ENCODE results near the gene TTR.

The TTR gene

DNA sequence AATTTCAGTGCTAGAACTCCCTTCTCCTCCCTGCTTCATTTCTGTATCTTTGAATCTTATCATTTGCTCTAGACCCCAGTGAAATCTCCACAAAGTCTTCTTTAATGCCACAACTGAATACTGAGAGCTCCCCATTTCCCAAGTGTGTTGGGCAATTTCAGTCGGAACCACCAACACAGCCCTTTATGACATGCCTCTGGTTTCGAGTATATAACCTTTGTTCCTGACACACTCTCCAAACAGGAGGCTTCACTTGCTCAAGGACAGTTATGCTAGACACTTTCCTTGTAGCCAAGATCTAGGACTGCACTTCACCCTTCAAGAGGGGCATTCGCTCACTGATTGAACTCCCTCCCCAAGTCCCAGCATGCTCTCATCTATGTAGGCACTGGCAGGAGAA lies 18.6 kb upstream of the TTR start:
- Mint-ChIP-seq H3K27ac (no peak overlapping the region), H3K27me3 (peaks cover 1% of the 10 kb centered on the region), H3K9me3 (no peaks in the 10 kb centered on the region), H3K36me3 (no peaks in the 10 kb centered on the region), H3K4me1 (no peaks in the 10 kb centered on the region), H3K4me3 (no peak overlapping the region)

DNA sequence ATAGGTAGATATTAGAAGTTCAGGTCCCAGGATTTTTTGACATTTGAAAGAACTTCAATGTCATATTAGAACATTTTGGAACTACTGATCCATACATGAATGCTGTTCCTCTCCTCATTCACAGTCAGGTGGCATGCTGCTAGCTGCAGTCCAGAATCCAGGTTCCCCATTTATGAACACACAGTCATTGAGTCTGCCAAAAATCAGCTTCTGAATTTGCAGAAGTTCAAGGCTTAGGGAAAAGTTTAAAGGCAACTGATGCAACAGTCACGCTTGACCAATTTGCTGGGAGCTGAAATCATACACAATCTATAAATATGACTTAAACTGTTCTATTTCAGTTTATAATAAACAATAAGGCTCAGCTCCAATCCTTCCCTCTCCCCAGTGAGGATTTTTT lies 17.3 kb upstream of the TTR start:
- Mint-ChIP-seq H3K36me3 (no peaks in the 10 kb centered on the region), H3K4me1 (no peaks in the 10 kb centered on the region), H3K4me3 (no peak overlapping the region), H3K27me3 (peaks cover 1% of the 10 kb centered on the region), H3K9me3 (no peaks in the 10 kb centered on the region), H3K27ac (no peak overlapping the region)

DNA sequence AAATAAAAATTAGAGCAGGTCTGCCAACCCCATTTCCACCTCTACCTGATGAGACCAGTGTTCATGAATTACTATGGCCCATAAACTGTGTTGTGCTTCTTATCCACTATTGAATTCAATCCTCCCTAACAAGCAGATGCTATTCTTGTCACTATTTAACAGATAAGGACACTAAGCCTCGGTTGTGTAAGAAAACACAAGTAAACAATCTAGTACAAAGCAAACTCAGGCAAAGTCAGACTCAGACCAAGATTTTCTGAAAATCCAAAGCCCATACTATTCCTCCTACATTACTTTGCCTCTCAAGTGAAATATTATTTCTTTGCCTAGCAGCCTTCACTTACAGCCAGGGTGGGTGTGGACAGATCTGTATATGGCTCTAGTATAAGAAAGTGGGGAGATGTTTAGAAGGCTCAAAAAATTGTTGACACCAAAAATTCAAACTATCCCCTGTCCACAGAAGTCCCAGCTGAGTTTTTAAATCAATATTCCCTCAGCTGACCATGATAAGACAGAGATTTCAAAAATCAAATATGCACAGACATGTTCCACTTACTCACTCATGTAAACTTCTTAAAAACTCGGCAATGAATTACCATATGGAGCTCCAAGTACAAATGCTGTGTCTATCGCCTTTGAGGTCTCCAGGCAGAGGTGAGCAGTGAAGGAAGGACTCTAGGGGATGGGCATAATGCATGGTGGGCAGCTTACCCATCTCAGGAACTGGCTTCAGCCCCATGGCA lies 16.0 kb upstream of the TTR start:
- Mint-ChIP-seq H3K36me3 (no peaks in the 10 kb centered on the region), H3K9me3 (no peaks in the 10 kb centered on the region), H3K27me3 (peaks cover 1% of the 10 kb centered on the region), H3K27ac (no peak overlapping the region), H3K4me3 (no peak overlapping the region), H3K4me1 (no peaks in the 10 kb centered on the region)

DNA sequence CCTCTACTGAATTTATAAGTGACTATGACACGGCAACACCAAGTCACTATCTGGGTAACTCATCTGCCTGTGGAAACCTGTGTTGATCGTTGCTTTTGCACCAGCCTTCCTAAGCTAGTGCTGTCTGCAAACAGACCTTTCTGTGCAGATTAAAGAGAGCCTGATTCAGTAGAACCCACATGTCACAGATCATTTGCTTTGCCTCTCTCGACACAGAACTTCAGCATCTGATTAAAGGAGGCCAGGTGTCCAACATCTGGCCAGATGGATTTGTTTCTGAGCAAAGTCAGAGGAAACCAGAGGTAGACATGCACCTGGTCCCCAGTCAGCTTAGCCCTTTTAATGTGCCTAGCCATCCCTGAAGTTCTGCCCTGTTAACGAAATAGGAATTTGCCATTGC lies 15.0 kb upstream of the TTR start:
- peaks cover 1% of the 10 kb centered on the region for H3K27me3 Mint-ChIP-seq
- H3K27ac Mint-ChIP-seq = no peak overlapping the region
- H3K4me3 Mint-ChIP-seq = no peak overlapping the region
- H3K9me3 Mint-ChIP-seq = no peaks in the 10 kb centered on the region
- no peaks in the 10 kb centered on the region for H3K36me3 Mint-ChIP-seq
- no peaks in the 10 kb centered on the region for H3K4me1 Mint-ChIP-seq

DNA sequence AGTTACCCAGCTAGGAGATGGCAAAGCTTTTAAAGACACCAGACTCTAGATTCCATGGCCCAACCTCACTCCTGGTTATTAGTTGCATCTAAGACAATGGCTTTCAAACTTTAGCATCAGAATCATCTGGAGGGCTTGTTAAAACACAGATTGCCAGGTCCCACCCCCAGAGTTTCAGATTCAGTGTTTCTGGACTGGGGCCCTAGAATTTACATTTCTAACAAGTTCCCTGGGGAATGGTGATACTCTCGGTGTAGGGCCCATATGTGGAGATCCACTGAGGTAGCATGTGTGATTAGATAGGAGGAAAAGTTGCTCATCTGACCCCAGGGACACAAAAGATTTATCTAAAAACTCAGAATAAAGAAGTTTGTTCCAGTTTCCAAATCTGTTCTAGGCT lies 14.5 kb upstream of the TTR start:
- H3K4me1 Mint-ChIP-seq = no peaks in the 10 kb centered on the region
- no peaks in the 10 kb centered on the region for H3K36me3 Mint-ChIP-seq
- peaks cover 1% of the 10 kb centered on the region for H3K27me3 Mint-ChIP-seq
- H3K27ac Mint-ChIP-seq = no peak overlapping the region
- H3K9me3 Mint-ChIP-seq = no peaks in the 10 kb centered on the region
- no peak overlapping the region for H3K4me3 Mint-ChIP-seq

DNA sequence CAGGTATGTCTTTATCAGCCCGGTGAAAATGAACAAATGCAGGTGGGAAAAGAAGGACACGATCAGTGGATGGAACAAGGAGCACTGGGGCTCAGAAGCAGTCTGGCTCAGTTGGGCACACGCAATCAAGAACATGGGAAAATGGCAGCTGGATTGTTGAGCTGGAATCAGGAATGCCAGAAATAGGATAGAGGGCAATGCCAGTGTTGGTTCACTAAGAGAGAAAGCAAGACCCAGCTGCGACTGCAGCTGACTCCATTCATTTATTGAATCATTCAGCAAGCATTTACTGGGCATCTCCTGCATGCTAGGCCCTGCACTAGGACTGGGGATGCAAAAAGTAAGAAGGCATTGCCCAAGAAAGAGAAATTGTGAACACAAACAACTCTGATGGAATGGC lies 13.6 kb upstream of the TTR start:
- H3K4me1 Mint-ChIP-seq = no peaks in the 10 kb centered on the region
- no peaks in the 10 kb centered on the region for H3K36me3 Mint-ChIP-seq

DNA sequence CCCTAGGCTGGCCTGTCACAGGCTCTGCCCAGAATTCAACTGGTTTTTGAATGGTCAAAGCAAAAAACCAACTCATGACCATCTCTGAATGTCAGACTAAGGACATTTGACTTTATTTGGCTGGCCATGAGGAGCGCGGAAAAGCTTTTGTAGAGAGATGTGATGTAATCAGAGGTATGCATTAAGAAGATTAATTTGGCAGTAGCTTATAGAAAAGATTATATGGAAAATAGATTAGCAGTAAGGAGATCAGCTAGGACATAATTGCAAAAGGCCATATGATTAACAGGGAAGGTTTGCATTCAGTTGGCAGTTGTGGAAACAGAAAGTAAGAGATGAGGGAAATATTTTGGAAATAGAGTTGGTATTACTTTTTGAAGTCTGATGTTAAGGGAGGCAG lies 12.3 kb upstream of the TTR start:
- Mint-ChIP-seq H3K9me3 (no peaks in the 10 kb centered on the region), H3K4me1 (no peaks in the 10 kb centered on the region), H3K36me3 (no peaks in the 10 kb centered on the region), H3K27me3 (peaks cover 1% of the 10 kb centered on the region), H3K4me3 (no peak overlapping the region), H3K27ac (no peak overlapping the region)

More for the DNA sequence above, 13.6 kb upstream of the TTR start:
- H3K9me3 Mint-ChIP-seq = no peaks in the 10 kb centered on the region
- peaks cover 1% of the 10 kb centered on the region for H3K27me3 Mint-ChIP-seq
- no peak overlapping the region for H3K27ac Mint-ChIP-seq
- no peak overlapping the region for H3K4me3 Mint-ChIP-seq

DNA sequence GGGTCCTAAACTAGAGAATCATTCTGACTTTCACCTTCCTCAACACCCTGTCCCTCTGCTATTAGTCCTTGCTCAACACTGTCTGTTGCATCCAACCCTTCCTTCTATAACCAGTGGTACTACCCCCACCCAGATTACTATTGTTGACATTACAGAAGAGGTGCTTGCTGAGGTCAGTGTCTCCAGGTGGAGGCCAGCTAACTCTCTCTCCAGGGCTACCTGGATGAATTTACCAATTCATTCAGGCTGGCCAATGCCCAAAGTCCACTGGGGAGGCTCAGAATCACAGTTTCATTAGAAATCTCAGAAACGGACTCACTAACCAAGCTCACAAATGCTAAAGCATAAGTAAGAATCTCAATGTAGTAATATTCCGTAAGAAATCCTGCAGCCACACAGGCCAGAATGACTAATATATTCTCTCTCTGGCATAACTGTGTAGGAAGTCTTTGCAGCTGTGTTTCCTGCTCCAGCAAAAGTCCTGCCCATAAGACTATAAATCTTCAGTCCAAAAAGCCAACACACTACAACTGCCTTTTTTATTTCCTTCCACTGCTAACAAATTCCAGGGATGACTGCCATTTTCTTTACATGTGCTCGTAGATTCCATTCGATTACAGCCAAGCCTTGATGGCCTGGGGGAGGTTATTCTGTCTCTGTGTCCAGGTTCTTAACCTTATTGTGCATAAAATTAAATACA lies 10.0 kb upstream of the TTR start:
- H3K27me3 Mint-ChIP-seq = no peaks in the 10 kb centered on the region
- H3K9me3 Mint-ChIP-seq = no peaks in the 10 kb centered on the region
- H3K36me3 Mint-ChIP-seq = no peaks in the 10 kb centered on the region
- no peaks in the 10 kb centered on the region for H3K4me1 Mint-ChIP-seq
- no peak overlapping the region for H3K4me3 Mint-ChIP-seq
- no peak overlapping the region for H3K27ac Mint-ChIP-seq

DNA sequence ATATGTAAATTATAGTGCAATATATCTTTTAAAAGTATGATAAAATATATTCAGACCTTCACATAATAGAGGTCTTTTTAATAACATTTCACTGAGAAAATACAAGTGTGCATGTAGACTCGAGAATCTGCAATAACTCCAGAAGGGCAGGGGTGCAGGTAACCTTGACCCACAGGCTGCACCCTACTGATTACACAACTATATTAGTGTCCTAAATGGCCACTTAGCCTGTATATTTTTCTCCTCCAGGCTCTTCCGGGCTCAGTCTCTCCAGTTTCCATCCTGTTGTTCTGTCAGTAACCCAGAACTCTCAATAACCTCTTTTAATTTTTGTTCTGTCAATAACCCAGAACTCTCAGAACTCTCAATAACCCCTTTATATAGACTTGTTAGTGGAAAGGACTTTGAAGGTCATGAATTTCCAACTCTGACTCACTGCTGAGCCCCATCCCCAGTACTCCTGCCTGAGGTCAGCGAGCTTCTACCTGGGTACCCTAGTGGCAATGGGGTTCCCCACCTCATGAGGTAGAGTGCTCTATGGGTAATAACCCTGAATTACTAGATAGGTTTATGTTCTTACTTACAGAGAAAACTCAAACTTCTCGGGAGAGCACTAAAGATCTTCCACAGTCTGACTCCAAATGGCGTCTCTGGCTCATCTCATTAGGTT lies 8.4 kb upstream of the TTR start:
- no peak overlapping the region for H3K4me3 Mint-ChIP-seq

DNA sequence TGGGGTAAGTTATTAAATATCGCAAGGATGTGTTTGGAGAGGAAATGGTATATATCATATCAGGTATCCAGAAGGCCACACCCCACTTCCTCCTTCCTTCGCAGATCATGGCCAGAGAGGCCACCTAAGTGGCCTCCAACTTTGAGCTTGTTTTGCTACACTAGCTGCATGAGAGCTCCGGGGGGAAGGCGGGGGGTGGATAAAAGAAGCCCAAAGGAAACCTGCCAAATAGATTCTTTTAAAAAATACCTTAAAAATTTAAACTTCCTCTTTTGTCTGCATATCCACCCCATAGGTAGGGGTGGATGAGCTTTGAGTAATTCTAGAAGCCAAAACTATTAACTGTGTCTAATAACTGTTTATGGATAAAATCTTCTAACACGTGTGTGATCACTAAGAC lies 5.7 kb upstream of the TTR start:
- Mint-ChIP-seq H3K4me3 (no peak overlapping the region), H3K4me1 (no peaks in the 10 kb centered on the region), H3K27me3 (no peaks in the 10 kb centered on the region), H3K27ac (no peak overlapping the region), H3K36me3 (no peaks in the 10 kb centered on the region), H3K9me3 (no peaks in the 10 kb centered on the region)

More for the DNA sequence above, 8.4 kb upstream of the TTR start:
- no peaks in the 10 kb centered on the region for H3K27me3 Mint-ChIP-seq
- H3K36me3 Mint-ChIP-seq = no peaks in the 10 kb centered on the region
- no peaks in the 10 kb centered on the region for H3K4me1 Mint-ChIP-seq
- no peak overlapping the region for H3K27ac Mint-ChIP-seq
- H3K9me3 Mint-ChIP-seq = no peaks in the 10 kb centered on the region

DNA sequence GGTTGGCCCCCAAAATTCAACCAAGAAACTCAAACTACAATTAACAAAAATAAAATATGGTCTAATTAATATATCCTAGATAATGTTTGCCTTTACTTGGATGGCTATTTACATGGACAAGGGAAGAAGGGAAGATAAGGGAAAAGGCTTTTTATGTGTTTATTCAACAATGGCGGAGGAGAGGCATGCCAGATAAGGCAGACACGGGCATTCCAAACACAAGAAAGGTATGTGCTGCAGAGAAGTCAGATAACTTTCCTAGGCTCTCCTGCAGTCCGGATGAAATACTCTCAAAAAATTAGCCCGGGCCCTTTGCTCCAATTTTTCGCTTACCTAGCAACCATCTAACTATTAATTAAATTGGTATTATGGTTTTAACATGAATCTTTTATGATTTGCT lies 5.1 kb upstream of the TTR start:
- no peaks in the 10 kb centered on the region for H3K4me1 Mint-ChIP-seq
- H3K27me3 Mint-ChIP-seq = peaks cover under 1% of the 10 kb centered on the region
- no peak overlapping the region for H3K4me3 Mint-ChIP-seq
- no peak overlapping the region for H3K27ac Mint-ChIP-seq
- no peaks in the 10 kb centered on the region for H3K36me3 Mint-ChIP-seq
- H3K9me3 Mint-ChIP-seq = no peaks in the 10 kb centered on the region

DNA sequence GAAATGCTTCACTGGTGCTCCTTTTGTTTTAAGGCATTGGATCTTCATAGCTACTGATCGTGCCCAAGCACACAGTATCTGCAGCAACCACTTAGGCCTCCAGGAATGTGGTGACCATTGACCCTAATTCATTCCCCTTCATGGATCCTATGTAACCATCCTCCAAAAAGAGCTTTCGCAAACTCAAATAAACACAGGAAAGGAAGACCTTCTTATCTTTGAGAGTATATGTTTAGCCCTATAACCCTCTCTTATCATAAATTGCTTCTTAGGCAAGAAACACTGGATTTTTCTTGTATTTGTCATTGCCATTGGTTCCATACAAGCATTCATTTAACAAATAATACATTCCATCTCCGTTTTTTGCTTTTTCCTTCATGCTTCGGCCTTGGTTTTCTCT lies 4.1 kb upstream of the TTR start:
- Mint-ChIP-seq H3K27ac (no peak overlapping the region), H3K36me3 (no peaks in the 10 kb centered on the region), H3K4me1 (no peaks in the 10 kb centered on the region), H3K27me3 (peaks cover 1% of the 10 kb centered on the region), H3K9me3 (no peaks in the 10 kb centered on the region), H3K4me3 (no peak overlapping the region)

DNA sequence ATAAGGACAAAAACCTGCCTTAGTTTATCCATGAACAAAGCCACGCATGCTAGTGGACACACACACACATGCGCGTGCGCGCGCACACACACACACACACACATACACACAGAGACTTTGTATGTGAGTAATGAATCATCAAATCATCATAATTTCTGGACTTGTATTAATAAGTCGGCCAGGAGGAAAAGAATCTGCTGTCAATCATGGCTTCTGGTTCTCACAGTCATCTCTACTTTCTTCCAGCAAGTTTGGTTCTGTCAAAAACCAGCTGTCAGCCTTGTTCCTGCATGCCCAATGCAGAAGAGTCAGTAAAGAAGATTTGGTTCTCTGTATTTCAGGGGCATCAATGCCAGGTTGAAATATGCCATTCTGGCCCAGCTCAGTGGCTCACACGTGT lies 1.1 kb upstream of the TTR start:
- no peak overlapping the region for H3K4me3 Mint-ChIP-seq
- H3K9me3 Mint-ChIP-seq = no peaks in the 10 kb centered on the region
- H3K4me1 Mint-ChIP-seq = no peaks in the 10 kb centered on the region
- no peak overlapping the region for H3K27ac Mint-ChIP-seq
- H3K27me3 Mint-ChIP-seq = peaks cover 1% of the 10 kb centered on the region
- H3K36me3 Mint-ChIP-seq = no peaks in the 10 kb centered on the region

DNA sequence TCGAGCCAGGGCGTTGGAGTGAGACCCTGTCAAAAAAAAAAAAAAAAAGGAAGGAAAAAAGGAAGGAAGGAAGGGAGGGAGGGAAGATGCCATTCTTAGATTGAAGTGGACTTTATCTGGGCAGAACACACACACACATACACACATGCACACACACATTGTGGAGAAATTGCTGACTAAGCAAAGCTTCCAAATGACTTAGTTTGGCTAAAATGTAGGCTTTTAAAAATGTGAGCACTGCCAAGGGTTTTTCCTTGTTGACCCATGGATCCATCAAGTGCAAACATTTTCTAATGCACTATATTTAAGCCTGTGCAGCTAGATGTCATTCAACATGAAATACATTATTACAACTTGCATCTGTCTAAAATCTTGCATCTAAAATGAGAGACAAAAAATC lies 564 bp upstream of the TTR start:
- Mint-ChIP-seq H3K27me3 (peaks cover 1% of the 10 kb centered on the region), H3K4me1 (no peaks in the 10 kb centered on the region), H3K9me3 (no peaks in the 10 kb centered on the region), H3K36me3 (no peaks in the 10 kb centered on the region), H3K27ac (no peak overlapping the region), H3K4me3 (no peak overlapping the region)

DNA sequence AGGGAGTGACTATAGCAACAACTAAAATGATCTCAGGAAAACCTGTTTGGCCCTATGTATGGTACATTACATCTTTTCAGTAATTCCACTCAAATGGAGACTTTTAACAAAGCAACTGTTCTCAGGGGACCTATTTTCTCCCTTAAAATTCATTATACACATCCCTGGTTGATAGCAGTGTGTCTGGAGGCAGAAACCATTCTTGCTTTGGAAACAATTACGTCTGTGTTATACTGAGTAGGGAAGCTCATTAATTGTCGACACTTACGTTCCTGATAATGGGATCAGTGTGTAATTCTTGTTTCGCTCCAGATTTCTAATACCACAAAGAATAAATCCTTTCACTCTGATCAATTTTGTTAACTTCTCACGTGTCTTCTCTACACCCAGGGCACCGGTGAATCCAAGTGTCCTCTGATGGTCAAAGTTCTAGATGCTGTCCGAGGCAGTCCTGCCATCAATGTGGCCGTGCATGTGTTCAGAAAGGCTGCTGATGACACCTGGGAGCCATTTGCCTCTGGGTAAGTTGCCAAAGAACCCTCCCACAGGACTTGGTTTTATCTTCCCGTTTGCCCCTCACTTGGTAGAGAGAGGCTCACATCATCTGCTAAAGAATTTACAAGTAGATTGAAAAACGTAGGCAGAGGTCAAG lies 955 bp downstream of the TTR start:
- Mint-ChIP-seq H3K9me3 (no peaks in the 10 kb centered on the region), H3K4me3 (no peak overlapping the region), H3K27me3 (peaks cover 1% of the 10 kb centered on the region), H3K36me3 (no peaks in the 10 kb centered on the region), H3K27ac (no peak overlapping the region), H3K4me1 (no peaks in the 10 kb centered on the region)
